Muscle of back (tissue), 11 donors: ENCODE results near the gene TMEM109. TPM values are rescaled to one million over a fixed set of nuclear protein-coding genes. Genes with fewer than 3 reads are reported as not detected.

Source experiments
- DNase-seq, 3 donors: peaks; one replicate each; pipeline versions ENCODE4 v3.0.0 to v3.0.0-alpha.2; 2013
- polyA plus RNA-seq, 10 donors: library from polyadenylated mRNA; unstranded; fragments of 120-200 nt; gene quantifications; one replicate each; pipeline ENCODE4 v1.2.1, GENCODE V29; 2013; ENCODE audit not compliant: insufficient read length in 10 of 10

TMEM109 gene
- polyA plus RNA-seq, 10 donors = 73.9 to 109 (median 94.8) TPM

GRCh38 chr11:60875366-60876167, 38.4 kb upstream of the TMEM109 start:
- DNase-seq = no peak

- no peak for DNase-seq
These were observed 37.8 kb upstream of the TMEM109 start for GRCh38 chr11:60876168-60876485.

GRCh38 chr11:60878245-60879101, 35.5 kb upstream of the TMEM109 start:
- DNase-seq = peak; percentile 62 to 82 (median 65)

GRCh38 chr11:60879104-60879503, 34.9 kb upstream of the TMEM109 start:
- no peak for DNase-seq

- DNase-seq = no peak
These were observed 33.9 kb upstream of the TMEM109 start for GRCh38 chr11:60879971-60880588.

GRCh38 chr11:60880643-60881282, 33.2 kb upstream of the TMEM109 start:
- peak in 1 of 3 donors; percentile 57 for DNase-seq

GRCh38 chr11:60887556-60887955, 26.4 kb upstream of the TMEM109 start:
- DNase-seq = peak in 1 of 3 donors; percentile 65

- no peak for DNase-seq
These were observed 24.1 kb upstream of the TMEM109 start for GRCh38 chr11:60889869-60890311.

- no peak for DNase-seq
These were observed 23.3 kb upstream of the TMEM109 start for GRCh38 chr11:60890696-60891095.

GRCh38 chr11:60891103-60891741, 22.7 kb upstream of the TMEM109 start:
- DNase-seq = no peak

- DNase-seq = no peak
These were observed 18.3 kb upstream of the TMEM109 start for GRCh38 chr11:60895687-60896086.

GRCh38 chr11:60897496-60897895, 16.5 kb upstream of the TMEM109 start:
- DNase-seq = no peak

GRCh38 chr11:60899046-60899936, 14.7 kb upstream of the TMEM109 start:
- peak; percentile 51 to 76 (median 71) for DNase-seq

GRCh38 chr11:60899977-60900376, 14.0 kb upstream of the TMEM109 start:
- DNase-seq = no peak

GRCh38 chr11:60900673-60901404, 13.1 kb upstream of the TMEM109 start:
- no peak for DNase-seq

GRCh38 chr11:60902625-60903024, 11.3 kb upstream of the TMEM109 start:
- no peak for DNase-seq

- DNase-seq = no peak
These were observed 8.9 kb upstream of the TMEM109 start for GRCh38 chr11:60905047-60905446.

- peak in 1 of 3 donors; percentile 16 for DNase-seq
These were observed 8.3 kb upstream of the TMEM109 start for GRCh38 chr11:60905551-60906113.
